GM12873 (cell line): ENCODE data around the gene RSPO3.

Experiments
- TF ChIP-seq, protein P1 (sequence below): IDR thresholded peaks from 2 replicates; pipeline ENCODE4 v1.5.1; 2012; ENCODE audit warnings: low read depth, mild to moderate bottlenecking, moderate library complexity, low read length, control low read depth; ENCODE audit not compliant: insufficient read depth; ENCODE audit errors: missing control alignments

The RSPO3 gene

GRCh38 chr6:127201321-127201720 is 82.8 kb downstream of the RSPO3 start:
- TF ChIP-seq, protein P1, sequence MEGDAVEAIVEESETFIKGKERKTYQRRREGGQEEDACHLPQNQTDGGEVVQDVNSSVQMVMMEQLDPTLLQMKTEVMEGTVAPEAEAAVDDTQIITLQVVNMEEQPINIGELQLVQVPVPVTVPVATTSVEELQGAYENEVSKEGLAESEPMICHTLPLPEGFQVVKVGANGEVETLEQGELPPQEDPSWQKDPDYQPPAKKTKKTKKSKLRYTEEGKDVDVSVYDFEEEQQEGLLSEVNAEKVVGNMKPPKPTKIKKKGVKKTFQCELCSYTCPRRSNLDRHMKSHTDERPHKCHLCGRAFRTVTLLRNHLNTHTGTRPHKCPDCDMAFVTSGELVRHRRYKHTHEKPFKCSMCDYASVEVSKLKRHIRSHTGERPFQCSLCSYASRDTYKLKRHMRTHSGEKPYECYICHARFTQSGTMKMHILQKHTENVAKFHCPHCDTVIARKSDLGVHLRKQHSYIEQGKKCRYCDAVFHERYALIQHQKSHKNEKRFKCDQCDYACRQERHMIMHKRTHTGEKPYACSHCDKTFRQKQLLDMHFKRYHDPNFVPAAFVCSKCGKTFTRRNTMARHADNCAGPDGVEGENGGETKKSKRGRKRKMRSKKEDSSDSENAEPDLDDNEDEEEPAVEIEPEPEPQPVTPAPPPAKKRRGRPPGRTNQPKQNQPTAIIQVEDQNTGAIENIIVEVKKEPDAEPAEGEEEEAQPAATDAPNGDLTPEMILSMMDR, result no peak

DNA sequence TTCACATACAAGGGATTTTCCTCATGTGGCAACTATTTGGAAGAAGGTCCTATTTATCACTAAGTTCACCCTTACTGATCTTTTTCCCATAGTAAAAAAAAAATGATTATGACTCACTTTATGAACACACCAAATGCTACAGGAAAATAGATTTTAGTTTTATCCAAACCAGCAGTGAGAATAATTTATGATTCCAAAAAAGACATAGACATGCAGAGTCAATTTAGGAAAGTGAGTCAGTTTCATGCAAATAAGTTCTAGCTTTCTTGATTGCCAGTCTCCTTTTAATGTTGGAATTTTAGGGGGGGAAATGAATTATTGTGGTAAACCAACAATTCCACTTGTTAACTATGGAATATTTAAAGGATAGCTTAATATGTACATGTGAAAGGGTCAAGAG is 84.2 kb downstream of the RSPO3 start:
- TF ChIP-seq, protein P1, result no peak

DNA sequence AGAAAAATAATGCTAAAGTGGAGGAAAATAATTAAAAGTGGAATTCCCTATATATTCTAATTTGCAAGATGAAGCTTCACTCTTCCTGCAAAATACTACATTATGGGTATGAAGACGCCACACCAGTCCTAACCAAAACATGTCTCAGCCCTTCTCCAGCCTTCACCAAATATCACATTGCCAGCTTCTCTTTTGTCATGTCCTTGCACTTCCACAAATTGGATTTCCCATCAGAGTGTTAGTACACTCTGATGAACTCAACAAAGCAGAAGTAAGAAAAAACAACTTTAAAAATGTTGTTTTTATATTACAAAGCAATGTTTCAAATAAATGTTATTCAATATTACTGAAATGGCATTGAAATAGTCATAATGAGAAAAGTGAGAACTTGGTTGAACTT is 85.8 kb downstream of the RSPO3 start:
- TF ChIP-seq, protein P1, result no peak

GRCh38 chr6:127205036-127205435 is 86.6 kb downstream of the RSPO3 start:
- TF ChIP-seq, protein P1, result no peak

GRCh38 chr6:127206531-127207095 is 88.1 kb downstream of the RSPO3 start:
- TF ChIP-seq, protein P1, result no peak

GRCh38 chr6:127207591-127208120 is 89.2 kb downstream of the RSPO3 start:
- TF ChIP-seq, protein P1, result no peak

DNA sequence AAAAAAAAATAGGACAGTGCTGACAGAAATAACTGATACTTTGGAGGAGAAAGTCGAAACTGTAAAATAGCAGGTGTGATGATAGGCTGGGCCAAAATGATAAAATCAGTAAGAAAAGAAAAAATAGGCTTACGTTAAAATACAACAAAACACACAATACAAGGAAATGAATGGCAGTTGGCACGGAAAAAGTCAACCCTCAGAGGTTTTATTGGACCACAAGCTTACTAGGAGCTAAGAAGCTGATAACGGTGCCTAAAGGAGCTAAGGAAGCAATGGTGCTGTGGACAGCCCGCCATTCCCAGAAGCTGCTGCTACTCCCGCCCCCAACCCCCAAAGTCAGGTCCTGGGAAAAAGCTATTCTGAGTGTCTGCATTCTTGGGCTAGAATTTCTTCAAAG is 92.3 kb downstream of the RSPO3 start:
- TF ChIP-seq, protein P1, result no peak
